Neural progenitor cell (in vitro differentiated cells): ENCODE data around the gene IL5. TPM values are rescaled to one million over a fixed set of nuclear protein-coding genes. Genes with fewer than 3 reads are reported as not detected.

Experiments used
- DNase-seq: peaks from one replicate; pipeline ENCODE4 v3.0.0-alpha.2; 2016; ENCODE audit warnings: low spot score
- H2AFZ ChIP-seq: fragments of 200-600 bp; sonication (generic); replicated peaks from 2 replicates; pipeline ENCODE4 v1.6.1; 2016; ENCODE audit warnings: antibody characterized with exemption
- H3F3A ChIP-seq: fragments of 200-600 bp; sonication (generic); 2 replicates; pipeline ENCODE4 v1.6.1; 2016; ENCODE audit warnings: antibody characterized with exemption, low read depth
- H3K27ac ChIP-seq: fragments of 200-600 bp; sonication (generic); 2 replicates; pipeline ENCODE4 v1.5.1; 2016; ENCODE audit warnings: mild to moderate bottlenecking
- H3K27me3 ChIP-seq: fragments of 200-600 bp; sonication (generic); 2 replicates; pipeline ENCODE4 v1.6.1; 2016; ENCODE audit warnings: mild to moderate bottlenecking, moderate library complexity
- H3K36me3 ChIP-seq: fragments of 200-600 bp; sonication (generic); 2 replicates; pipeline ENCODE4 v1.5.1; 2016
- H3K4me1 ChIP-seq: fragments of 200-600 bp; sonication (generic); 2 replicates; pipeline ENCODE4 v1.6.1; 2016; ENCODE audit warnings: mixed run types
- H3K4me2 ChIP-seq: fragments of 200-600 bp; sonication (generic); 2 replicates; pipeline ENCODE4 v1.6.1; 2016
- H3K4me3 ChIP-seq: fragments of 200-600 bp; sonication (generic); 2 replicates; pipeline ENCODE4 v1.5.1; 2016
- H3K79me2 ChIP-seq: fragments of 200-600 bp; sonication (generic); 2 replicates; pipeline ENCODE4 v1.6.1; 2016; ENCODE audit warnings: low read depth
- H3K9ac ChIP-seq: fragments of 200-600 bp; sonication (generic); 2 replicates; pipeline ENCODE4 v1.6.1; 2016
- H3K9me3 ChIP-seq: fragments of 200-600 bp; sonication (generic); 2 replicates; pipeline ENCODE4 v1.5.1; 2016; ENCODE audit warnings: low read depth
- H4K20me1 ChIP-seq: fragments of 200-600 bp; sonication (generic); 2 replicates; pipeline ENCODE4 v1.6.1; 2016; ENCODE audit warnings: low read depth
- H3K27ac Mint-ChIP-seq: 3 replicates; pipeline ENCODE4 v1.8.0; 2021; ENCODE audit warnings: mixed read lengths
- H3K27me3 Mint-ChIP-seq: 2 replicates; pipeline ENCODE4 v1.8.0; 2022; ENCODE audit warnings: low read depth, mild to moderate bottlenecking, inconsistent platforms, moderate library complexity, mixed read lengths; ENCODE audit not compliant: insufficient read depth
- H3K36me3 Mint-ChIP-seq: 3 replicates; pipeline ENCODE4 v1.8.0; 2021; ENCODE audit warnings: mixed read lengths
- H3K4me1 Mint-ChIP-seq: 3 replicates; pipeline ENCODE4 v1.8.0; 2021; ENCODE audit warnings: mixed read lengths
- H3K4me3 Mint-ChIP-seq: 3 replicates; pipeline ENCODE4 v1.8.0; 2021; ENCODE audit warnings: mild to moderate bottlenecking, moderate library complexity, mixed read lengths
- H3K9me3 Mint-ChIP-seq: 3 replicates; pipeline ENCODE4 v1.8.0; 2020; ENCODE audit warnings: mixed read lengths
- EZH2 ChIP-seq: fragments of 200-600 bp; sonication (generic); IDR thresholded peaks from 2 replicates; pipeline ENCODE4 v1.6.1; 2017; ENCODE audit warnings: antibody characterized with exemption, mild to moderate bottlenecking, moderate library complexity
- EZH2phosphoT487 ChIP-seq: fragments of 200-600 bp; sonication (generic); IDR thresholded peaks from 2 replicates; pipeline ENCODE4 v1.6.1; 2017; ENCODE audit warnings: antibody characterized with exemption
- total RNA-seq: library from RNA; depleted of rRNA; stranded (reverse); fragments of >200 nt; gene quantifications from 2 replicates; pipeline ENCODE4 v1.2.3, GENCODE V29; 2015; ENCODE audit warnings: low replicate concordance
- TF ChIP-seq, protein P1 (sequence below): fragments of 200-600 bp; sonication (generic); IDR thresholded peaks from 2 replicates; pipeline ENCODE4 v1.5.1; 2017; ENCODE audit warnings: antibody characterized with exemption, mild to moderate bottlenecking

The IL5 gene
- total RNA-seq, 1 donor from 2014 or later: not detected

- H3K36me3 ChIP-seq: no peaks in the 10 kb centered on the region
- peaks cover 11% of the 10 kb centered on the region for H3F3A ChIP-seq
- no peak overlapping the region for H3K4me2 ChIP-seq
- peak; percentile 79 for DNase-seq
- H3K27ac ChIP-seq: no peak overlapping the region
- H4K20me1 ChIP-seq: no peaks in the 10 kb centered on the region
- no peak overlapping the region for H3K9ac ChIP-seq
- no peaks in the 10 kb centered on the region for H3K79me2 ChIP-seq
- H3K27me3 ChIP-seq: no peaks in the 10 kb centered on the region
- Mint-ChIP-seq H3K27me3 (peaks cover 14% of the 10 kb centered on the region), H3K4me3 (no peak overlapping the region), H3K27ac (no peak overlapping the region), H3K36me3 (no peaks in the 10 kb centered on the region), H3K4me1 (peaks cover 4% of the 10 kb centered on the region), H3K9me3 (no peaks in the 10 kb centered on the region)
- H3K4me1 ChIP-seq: no peaks in the 10 kb centered on the region
- no peaks in the 10 kb centered on the region for H3K9me3 ChIP-seq
- no peak overlapping the region for H3K4me3 ChIP-seq
- no peak overlapping the region for H2AFZ ChIP-seq
- no peak for TF ChIP-seq EZH2phosphoT487
- TF ChIP-seq, protein P1, sequence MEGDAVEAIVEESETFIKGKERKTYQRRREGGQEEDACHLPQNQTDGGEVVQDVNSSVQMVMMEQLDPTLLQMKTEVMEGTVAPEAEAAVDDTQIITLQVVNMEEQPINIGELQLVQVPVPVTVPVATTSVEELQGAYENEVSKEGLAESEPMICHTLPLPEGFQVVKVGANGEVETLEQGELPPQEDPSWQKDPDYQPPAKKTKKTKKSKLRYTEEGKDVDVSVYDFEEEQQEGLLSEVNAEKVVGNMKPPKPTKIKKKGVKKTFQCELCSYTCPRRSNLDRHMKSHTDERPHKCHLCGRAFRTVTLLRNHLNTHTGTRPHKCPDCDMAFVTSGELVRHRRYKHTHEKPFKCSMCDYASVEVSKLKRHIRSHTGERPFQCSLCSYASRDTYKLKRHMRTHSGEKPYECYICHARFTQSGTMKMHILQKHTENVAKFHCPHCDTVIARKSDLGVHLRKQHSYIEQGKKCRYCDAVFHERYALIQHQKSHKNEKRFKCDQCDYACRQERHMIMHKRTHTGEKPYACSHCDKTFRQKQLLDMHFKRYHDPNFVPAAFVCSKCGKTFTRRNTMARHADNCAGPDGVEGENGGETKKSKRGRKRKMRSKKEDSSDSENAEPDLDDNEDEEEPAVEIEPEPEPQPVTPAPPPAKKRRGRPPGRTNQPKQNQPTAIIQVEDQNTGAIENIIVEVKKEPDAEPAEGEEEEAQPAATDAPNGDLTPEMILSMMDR: peak; percentile 90
These were observed 42.2 kb downstream of the IL5 start for GRCh38 chr5:132500931-132501628.

- Histone ChIP-seq H3K9ac (no peak overlapping the region), H3K36me3 (no peaks in the 10 kb centered on the region), H3K27ac (no peak overlapping the region), H3K27me3 (no peaks in the 10 kb centered on the region), H3K4me1 (no peaks in the 10 kb centered on the region), H3K4me2 (no peak overlapping the region), H3K79me2 (no peaks in the 10 kb centered on the region), H4K20me1 (no peaks in the 10 kb centered on the region), H3F3A (peaks cover 12% of the 10 kb centered on the region), H2AFZ (no peak overlapping the region), H3K4me3 (no peak overlapping the region), H3K9me3 (no peaks in the 10 kb centered on the region)
- Mint-ChIP-seq H3K4me3 (no peak overlapping the region), H3K9me3 (no peaks in the 10 kb centered on the region), H3K36me3 (no peaks in the 10 kb centered on the region), H3K27ac (no peak overlapping the region), H3K27me3 (peaks cover 15% of the 10 kb centered on the region), H3K4me1 (peaks cover 7% of the 10 kb centered on the region)
- DNase-seq: no peak
- TF ChIP-seq EZH2phosphoT487 (no peak), EZH2 (no peak)
- TF ChIP-seq, protein P1: no peak
These were observed 42.9 kb downstream of the IL5 start for GRCh38 chr5:132500244-132500930.

DNA sequence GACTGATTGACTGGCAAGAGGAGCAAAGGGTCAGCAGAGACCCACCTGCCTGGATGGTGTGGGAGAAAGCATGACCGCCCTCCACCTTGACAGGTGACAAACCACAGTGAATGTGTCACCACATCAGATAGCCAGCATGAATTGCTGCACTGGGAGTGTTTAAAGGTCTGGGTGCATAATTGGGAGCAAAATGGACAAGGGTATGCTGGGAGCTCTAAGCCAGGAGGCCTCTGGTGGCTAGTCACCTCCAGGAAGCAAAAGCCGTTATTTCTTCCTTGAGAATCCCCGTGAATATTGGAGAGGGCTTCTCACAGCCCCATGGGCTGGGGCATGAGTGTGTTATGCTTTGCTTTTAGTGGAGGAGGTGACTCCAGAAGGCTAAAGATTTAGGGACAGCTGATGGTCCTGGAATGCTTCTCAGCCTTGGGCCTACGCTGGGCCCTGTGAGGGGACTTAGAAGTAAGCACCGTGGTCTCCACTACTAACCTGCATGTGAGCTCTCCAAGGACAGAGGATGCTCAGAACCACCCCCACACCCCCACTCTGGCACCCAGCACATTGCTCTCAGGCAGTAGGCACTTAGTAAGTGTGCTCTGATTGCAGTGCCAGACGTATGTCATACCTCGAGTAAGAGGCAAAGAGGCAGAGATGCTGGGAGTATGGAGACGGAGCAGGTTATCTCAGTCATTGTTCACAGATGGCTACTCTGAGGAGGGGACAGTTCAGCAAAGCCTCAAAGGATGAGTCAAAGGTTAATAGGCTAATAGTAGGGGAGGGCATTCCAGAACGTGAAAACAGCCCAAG, 43.7 kb downstream of the IL5 start:
- Histone ChIP-seq H3K79me2 (no peaks in the 10 kb centered on the region), H3K9me3 (no peaks in the 10 kb centered on the region), H3K4me1 (no peaks in the 10 kb centered on the region), H3K4me3 (no peak overlapping the region), H3K4me2 (no peak overlapping the region), H3K27me3 (peaks cover 3% of the 10 kb centered on the region), H3K36me3 (no peaks in the 10 kb centered on the region), H4K20me1 (no peaks in the 10 kb centered on the region), H3F3A (peaks cover 15% of the 10 kb centered on the region), H3K9ac (no peak overlapping the region), H2AFZ (no peak overlapping the region), H3K27ac (no peak overlapping the region)
- TF ChIP-seq EZH2phosphoT487: no peak
- TF ChIP-seq, protein P1: no peak
- no peak for TF ChIP-seq EZH2
- DNase-seq: no peak
- no peak overlapping the region for H3K4me3 Mint-ChIP-seq
- peaks cover 15% of the 10 kb centered on the region for H3K27me3 Mint-ChIP-seq
- no peak overlapping the region for H3K27ac Mint-ChIP-seq
- H3K9me3 Mint-ChIP-seq: no peaks in the 10 kb centered on the region
- peaks cover 10% of the 10 kb centered on the region for H3K4me1 Mint-ChIP-seq
- H3K36me3 Mint-ChIP-seq: no peaks in the 10 kb centered on the region
